ENCODE results near the gene TBC1D20.

DNA sequence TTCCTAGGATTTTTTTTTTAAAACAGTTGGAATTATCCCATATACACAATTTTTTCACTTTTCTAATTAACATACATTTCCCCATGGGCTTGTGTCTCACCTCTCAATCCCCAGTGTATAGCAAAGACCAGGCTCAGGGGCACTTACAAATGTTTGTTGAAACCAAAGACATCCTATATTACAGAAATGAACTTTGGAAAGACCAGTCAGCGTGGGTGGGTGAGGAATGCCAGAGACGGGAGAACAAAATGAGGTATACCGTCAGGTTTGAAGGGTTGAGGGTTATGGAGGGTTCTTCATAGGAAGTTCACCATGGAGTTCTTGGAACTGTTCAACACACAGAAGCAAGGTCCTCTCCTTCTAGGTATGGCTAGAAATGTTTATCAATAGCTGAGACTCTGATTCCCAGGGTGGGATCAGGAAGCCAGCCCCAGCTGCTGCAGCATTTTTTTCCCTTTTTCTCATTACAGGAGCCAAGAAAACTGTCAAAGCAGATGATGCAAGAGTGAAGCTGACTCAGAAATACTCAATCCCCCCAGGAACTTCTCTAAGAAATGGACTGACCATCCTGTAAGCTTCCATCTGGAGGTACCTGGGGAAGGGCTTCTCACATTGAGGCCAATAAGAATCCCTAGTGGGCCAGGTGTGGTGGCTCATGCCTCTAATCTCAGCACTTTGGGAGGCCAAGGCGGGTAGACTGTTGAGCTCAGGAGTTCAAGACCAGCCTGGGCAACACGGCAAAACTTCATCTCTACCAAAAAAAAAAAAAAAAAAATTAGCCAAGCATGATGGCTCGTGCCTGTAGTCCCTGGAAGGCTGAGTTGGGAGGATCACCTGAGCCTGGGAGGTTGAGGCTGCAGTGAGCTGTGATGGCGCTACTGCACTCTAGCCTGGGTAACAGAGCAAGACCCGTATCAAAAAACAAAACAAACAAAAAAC, 15.9 kb upstream of the TBC1D20 start:
- TF ChIP-seq FOXP2 (optimal IDR thresholded peaks at IDR 0.05; ENCODE audit: borderline replicate concordance, extremely low read depth, extremely low read length, insufficient read depth) = no peak
- TF ChIP-seq TAF1 (IDR thresholded peaks at IDR 0.05; ENCODE audit: borderline replicate concordance, insufficient read depth, low read length) = no peak
- TF ChIP-seq POLR2AphosphoS5 (IDR thresholded peaks at IDR 0.05; ENCODE audit: low read depth, low read length) = 0 out of 2 replicates have a peak, but pooled peaks have one; percentile 27

Measured in PFSK-1 (cell line).